Measurements from ENCODE around the gene GPAT2.
"Not testable (repeated sequence)": the region's sequence is repeated elsewhere in the genome, so short reads cannot be mapped to it uniquely, and the experiment has no call there.

DNA sequence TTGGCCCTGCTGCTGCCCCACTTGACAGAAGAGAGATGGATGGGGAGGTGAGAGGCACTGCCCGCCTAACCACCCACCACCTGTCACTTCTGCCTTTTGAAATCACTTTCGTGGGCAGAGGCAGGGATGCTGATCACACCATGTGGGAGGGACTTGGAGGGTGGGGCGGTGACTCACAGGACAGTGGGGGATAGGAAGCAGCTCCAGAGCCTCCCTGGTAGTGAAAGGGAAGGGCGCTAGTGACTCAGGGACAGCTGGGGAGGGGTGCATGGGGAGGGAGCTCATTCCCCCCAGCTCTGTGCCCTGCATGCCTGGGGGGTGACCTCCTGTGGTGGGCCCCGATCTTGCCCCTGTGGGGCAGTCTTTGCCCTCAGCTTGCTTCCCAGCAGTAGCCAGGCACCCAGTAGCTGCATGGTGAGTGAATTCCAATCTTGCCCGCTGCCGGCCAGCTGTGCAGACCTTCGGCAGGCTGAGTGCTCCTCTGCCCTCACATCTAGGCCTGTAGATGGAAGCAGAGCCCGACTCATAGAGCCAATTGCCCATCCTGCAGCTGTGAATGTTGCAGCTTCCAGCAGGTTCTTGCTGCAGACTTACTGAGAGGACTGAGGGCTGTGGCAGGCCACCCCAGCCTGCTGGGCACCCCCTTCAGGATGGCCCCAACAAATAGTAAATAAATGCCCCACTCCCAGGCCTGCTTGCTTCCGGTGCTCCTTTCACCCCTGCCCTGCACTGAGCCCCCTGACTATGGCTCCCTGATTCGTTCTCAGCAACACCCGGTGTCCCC is 28.6 kb upstream of the GPAT2 start:
- TF ChIP-seq ZFX (IDR thresholded peaks at IDR 0.05) = not testable (repeated sequence)
- TF ChIP-seq, protein P1, sequence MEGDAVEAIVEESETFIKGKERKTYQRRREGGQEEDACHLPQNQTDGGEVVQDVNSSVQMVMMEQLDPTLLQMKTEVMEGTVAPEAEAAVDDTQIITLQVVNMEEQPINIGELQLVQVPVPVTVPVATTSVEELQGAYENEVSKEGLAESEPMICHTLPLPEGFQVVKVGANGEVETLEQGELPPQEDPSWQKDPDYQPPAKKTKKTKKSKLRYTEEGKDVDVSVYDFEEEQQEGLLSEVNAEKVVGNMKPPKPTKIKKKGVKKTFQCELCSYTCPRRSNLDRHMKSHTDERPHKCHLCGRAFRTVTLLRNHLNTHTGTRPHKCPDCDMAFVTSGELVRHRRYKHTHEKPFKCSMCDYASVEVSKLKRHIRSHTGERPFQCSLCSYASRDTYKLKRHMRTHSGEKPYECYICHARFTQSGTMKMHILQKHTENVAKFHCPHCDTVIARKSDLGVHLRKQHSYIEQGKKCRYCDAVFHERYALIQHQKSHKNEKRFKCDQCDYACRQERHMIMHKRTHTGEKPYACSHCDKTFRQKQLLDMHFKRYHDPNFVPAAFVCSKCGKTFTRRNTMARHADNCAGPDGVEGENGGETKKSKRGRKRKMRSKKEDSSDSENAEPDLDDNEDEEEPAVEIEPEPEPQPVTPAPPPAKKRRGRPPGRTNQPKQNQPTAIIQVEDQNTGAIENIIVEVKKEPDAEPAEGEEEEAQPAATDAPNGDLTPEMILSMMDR (conservative IDR thresholded peaks at IDR 0.05) = not testable (repeated sequence)

Measured in C4-2B (cell line).